T-helper 9 cell (primary cell): Measurements from ENCODE around the gene SLCO6A1.

Source experiments
- DNase-seq: peaks from one replicate; pipeline ENCODE4 v3.0.0-alpha.2; 2020

Gene SLCO6A1

DNA sequence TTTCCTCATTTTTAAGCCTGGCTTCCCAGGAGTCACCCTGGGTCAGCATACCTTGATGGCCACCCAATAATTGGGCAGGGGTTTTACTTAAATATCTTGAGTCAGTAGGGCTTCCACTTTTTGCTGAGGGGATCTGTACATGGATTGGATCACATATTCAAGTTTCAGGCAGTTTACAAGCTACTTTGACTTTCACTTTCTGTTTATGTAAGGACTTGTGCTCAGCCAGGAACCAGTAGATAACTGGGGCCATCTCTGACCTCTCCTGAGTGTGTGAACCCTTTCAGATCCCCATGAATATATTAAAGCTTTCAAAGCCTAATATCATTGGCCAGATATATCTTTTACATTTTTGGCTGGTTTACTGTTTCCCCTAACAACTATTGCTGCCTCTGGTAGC, 45.1 kb downstream of the SLCO6A1 start:
- no peak for DNase-seq

GRCh38 chr5:102451082-102451481, 47.7 kb downstream of the SLCO6A1 start:
- no peak for DNase-seq

DNA sequence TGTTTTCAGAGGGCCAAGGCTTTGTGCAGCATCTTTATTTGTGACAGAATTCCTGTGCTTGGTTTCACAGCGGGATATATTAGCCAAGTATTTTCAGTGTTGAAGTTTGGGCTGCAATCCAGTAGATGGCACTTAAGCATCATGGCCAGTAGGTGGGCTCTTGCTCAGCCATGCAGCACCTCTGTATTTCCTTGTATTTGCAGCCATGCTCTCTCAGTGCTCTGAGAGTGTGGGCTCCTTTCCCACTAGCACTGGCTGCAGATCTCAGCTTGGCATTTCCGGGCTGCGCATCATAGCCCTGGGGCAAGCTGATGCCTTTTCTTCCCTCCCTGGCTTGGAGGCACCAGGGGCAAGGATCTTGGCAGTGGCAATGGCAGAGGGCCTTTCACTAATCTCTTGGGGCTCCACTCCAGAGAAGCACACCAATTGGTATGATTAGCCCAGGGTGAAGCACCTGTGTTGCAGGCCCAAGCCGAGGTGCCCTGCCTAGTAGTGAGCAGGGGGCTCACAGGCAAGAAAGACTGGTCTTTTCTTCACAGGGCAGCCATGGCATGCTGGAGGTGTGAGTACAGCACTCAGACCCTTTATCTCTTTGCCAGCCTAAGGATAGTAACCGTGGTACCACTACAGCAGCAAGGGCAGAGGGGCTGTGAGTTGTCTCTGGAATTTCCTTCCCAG, 48.3 kb downstream of the SLCO6A1 start:
- DNase-seq, result no peak

GRCh38 chr5:102433473-102433872, 65.3 kb downstream of the SLCO6A1 start:
- no peak for DNase-seq

DNA sequence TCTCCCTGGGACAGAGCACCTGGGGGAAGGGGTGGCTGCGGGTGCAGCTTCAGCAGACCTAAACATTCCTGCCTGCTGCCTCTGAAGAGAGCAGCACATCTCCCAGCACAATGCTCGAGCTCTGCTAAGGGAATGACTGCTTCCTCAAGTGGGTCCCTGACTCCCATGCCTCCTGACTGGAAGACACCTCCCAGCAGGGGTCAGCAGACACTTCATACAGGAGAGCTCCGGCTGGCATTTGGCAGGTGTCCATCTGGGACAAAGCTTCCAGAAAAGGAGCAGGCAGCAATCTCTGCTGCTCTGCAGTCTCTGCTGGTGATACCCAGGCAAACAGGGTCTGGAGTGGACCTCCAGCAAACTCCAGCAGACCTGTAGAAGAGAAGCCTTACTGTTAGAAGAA, 77.2 kb downstream of the SLCO6A1 start:
- no peak for DNase-seq

DNA sequence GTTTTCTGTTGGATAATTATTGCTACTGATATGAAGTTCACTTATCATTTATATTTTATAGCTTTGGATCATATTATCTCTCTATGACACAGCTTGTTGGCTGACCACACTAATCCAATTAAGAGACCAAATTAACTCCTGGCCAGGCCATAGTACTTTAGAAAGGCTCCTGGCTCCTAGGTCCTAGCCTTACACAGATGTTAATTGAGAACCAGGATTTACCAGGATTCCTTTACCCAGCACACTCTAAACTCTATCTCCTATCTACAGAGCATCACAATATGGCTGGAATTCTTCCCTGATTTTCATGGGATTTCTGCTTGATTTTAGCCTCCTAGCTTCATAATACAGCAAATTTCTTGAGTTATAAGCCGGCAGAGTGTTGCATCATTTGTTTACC, 80.3 kb downstream of the SLCO6A1 start:
- DNase-seq, result no peak

DNA sequence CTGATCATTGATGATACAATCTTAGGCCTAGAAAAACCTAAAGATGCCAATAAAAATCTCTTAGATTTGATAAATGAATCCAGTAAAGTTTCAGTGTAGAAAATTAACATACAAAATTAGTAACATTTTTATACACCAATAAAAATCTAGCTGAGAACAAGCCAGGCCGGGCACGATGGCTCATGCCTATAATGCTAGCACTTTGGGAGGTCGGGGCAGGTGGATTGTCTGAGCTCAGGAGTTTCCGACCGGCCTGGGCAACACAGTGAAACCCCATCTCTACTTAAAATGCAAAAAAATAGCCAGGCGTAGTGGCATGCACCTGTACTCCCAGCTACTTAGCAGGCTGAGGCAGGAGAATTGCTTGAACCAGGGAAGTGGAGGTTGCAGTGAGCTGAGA, 84.4 kb downstream of the SLCO6A1 start:
- DNase-seq, result no peak

DNA sequence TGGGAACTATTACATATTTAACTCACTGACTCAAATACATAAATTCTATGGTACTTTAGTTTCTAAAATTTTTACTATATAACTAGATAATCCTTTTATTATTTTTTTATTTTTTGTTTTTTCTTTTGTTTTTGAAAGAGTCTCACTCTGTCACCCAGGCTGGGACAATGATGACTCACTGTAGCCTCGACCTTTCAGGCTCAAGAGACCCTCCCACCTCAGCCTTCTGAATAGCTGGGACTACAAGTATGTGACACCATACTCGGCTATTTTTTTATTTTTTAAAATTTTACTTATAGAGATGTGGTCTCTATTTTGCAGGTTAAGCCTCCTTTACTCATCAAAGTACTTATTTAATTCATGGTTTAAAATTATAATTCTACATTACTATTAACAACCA, 110.6 kb downstream of the SLCO6A1 start:
- no peak for DNase-seq

GRCh38 chr5:102385365-102385764, 113.4 kb downstream of the SLCO6A1 start:
- DNase-seq, result no peak

DNA sequence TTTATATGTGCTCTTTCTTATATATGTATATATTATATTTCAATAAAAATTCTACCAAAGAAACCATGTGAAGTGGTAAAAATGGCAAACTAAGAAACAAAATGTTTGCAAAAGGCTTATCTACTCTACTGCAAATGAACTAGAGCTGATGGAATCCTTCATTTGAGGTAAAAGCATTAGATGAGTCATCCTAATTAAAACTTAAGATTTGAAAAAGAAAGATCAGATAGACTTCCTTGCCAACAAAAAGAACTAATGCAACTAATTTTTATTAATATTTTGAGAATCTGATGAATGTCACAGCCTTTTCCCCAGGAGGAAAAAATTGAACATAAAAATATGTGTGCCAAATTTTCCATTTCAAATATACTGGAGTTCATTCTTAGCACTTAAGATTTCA, 118.6 kb downstream of the SLCO6A1 start:
- DNase-seq, result no peak

GRCh38 chr5:102375876-102376275, 122.9 kb downstream of the SLCO6A1 start:
- DNase-seq, result no peak

DNA sequence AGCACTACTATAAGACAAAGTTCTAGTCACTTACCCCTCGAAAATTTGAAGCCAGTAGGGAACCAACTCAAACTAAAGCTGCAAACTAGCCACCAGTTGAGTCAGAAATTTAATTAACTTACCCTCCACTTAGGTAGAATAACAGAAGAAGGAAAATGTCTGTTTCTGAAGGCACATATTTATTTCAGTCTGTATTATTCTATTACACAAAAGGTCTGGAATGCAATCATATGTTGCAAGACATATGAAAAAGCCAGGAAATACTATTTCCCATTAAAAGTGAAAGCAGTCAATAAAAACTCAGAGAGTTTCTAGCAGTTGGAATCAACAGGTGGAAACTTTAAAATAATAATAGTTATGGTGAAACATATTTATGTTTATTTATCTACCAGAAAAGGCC, 123.5 kb downstream of the SLCO6A1 start:
- no peak for DNase-seq

DNA sequence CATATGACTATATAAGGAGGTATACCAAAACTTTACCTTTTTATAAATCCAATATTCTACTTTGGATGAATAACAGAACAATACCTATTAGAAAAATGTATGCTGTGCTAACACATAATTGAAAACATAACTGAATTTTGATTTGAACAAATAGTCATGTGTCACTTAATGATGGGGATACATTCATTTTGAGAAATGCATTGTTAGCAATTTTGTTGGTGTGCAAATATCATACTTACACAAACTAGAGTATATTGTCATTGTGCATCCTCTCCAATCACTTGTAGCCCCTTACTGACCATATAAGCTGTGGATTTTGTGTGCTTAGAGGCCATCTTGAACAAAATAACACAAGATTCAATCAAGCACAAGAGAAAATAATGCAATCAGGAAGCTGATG, 130.4 kb downstream of the SLCO6A1 start:
- DNase-seq, result no peak

DNA sequence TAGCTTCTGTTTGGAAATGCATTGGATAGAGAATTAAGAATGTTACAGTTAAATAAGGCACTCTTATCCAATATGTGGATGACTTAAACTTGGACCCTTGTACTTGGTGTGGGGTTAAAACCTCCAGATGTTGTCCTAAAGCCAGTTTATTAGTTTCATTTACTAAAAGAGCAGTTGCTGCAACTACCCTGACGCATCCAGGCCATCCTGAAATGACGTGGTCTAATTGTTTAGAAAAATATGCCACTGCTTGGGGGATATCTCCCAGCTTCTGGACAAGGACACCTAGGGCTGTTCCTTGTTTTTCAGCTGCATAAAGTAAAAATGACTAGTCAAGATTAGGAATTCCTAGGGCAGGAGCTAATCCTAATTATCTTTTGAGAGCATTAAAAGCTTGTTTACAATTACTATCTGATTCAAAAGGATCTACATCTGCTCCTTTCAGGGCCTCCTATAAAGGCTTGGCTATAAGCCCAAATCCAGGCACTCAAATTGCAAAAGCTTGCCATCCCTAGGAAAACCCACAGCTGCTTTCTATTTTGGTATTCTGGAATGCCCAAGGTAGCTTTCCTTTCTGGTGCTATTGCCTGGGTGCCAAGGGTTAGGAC, 157.0 kb downstream of the SLCO6A1 start:
- no peak for DNase-seq

- no peak for DNase-seq
These were observed 174.1 kb downstream of the SLCO6A1 start for GRCh38 chr5:102324714-102325113.
